Transverse colon (tissue), 4 donors: ENCODE measurements around the gene C1orf50.

Experiments
- EP300 ChIP-seq: sonication (generic); formaldehyde crosslinking; IDR thresholded peaks from one replicate; pipeline ENCODE4 v1.6.1; 2017; ENCODE audit warnings: antibody characterized with exemption, low read depth
- POLR2A ChIP-seq: fragments of 450-650 bp; IDR thresholded peaks from one replicate; pipeline ENCODE4 v1.6.1; 2016; ENCODE audit warnings: antibody characterized with exemption, mild to moderate bottlenecking, moderate library complexity
- POLR2AphosphoS5 ChIP-seq, 3 donors: sonication (generic); formaldehyde crosslinking; IDR thresholded peaks; one replicate each; pipeline ENCODE4 v1.6.1; 2016; ENCODE audit warnings: antibody characterized with exemption in 3 of 3
- TF ChIP-seq, protein P1 (sequence below), 5 experiments: fragments of 200-600 bp in 3 of 5; fragments of 450-650 bp in 2 of 5; sonication (generic) in 3 of 5; IDR thresholded peaks; 1 replicate in 2 of 5; 2 replicates in 3 of 5; pipeline ENCODE4 v1.5.1; 2016 to 2017; ENCODE audit warnings: antibody characterized with exemption in 5 of 5, inconsistent platforms in 3 of 5, mild to moderate bottlenecking in 2 of 5, moderate library complexity in 1 of 5

GRCh38 chr1:42774928-42775526, 8.0 kb downstream of the C1orf50 start:
- TF ChIP-seq, protein P1, sequence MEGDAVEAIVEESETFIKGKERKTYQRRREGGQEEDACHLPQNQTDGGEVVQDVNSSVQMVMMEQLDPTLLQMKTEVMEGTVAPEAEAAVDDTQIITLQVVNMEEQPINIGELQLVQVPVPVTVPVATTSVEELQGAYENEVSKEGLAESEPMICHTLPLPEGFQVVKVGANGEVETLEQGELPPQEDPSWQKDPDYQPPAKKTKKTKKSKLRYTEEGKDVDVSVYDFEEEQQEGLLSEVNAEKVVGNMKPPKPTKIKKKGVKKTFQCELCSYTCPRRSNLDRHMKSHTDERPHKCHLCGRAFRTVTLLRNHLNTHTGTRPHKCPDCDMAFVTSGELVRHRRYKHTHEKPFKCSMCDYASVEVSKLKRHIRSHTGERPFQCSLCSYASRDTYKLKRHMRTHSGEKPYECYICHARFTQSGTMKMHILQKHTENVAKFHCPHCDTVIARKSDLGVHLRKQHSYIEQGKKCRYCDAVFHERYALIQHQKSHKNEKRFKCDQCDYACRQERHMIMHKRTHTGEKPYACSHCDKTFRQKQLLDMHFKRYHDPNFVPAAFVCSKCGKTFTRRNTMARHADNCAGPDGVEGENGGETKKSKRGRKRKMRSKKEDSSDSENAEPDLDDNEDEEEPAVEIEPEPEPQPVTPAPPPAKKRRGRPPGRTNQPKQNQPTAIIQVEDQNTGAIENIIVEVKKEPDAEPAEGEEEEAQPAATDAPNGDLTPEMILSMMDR (IDR thresholded peaks at IDR 0.05): no peak
- TF ChIP-seq POLR2A (no peak), POLR2AphosphoS5 (IDR thresholded peaks at IDR 0.05) (no peak), EP300 (no peak)
